Skeletal muscle tissue (tissue), 4 donors: ENCODE data around the gene MEX3C. TPM values are rescaled to one million over a fixed set of nuclear protein-coding genes. Genes with fewer than 3 reads are reported as not detected.

Experiments used
- H3K27ac ChIP-seq: one replicate; pipeline ENCODE4 v1.7.0; 2013; ENCODE audit warnings: mild to moderate bottlenecking, low read depth, low read length, inconsistent platforms
- H3K27me3 ChIP-seq, 3 donors: one replicate each; pipeline ENCODE4 v1.7.0; 2013; ENCODE audit warnings: low read length in 3 of 3; ENCODE audit not compliant: control insufficient read depth in 3 of 3, insufficient read depth in 3 of 3
- H3K36me3 ChIP-seq, 3 donors: one replicate each; pipeline ENCODE4 v1.7.0; 2013; ENCODE audit warnings: low read length in 3 of 3; ENCODE audit not compliant: control insufficient read depth in 3 of 3, insufficient read depth in 3 of 3
- H3K4me1 ChIP-seq, 3 donors: one replicate each; pipeline ENCODE4 v1.7.0; 2013; ENCODE audit warnings: low read length in 3 of 3, mild to moderate bottlenecking in 3 of 3; ENCODE audit not compliant: control insufficient read depth in 3 of 3, insufficient read depth in 3 of 3
- H3K4me3 ChIP-seq, 3 donors: one replicate each; pipeline ENCODE4 v1.7.0; 2013; ENCODE audit warnings: low read length in 3 of 3
- H3K9ac ChIP-seq, 3 donors: one replicate each; pipeline ENCODE4 v1.7.0; 2013; ENCODE audit warnings: low read length in 3 of 3, mild to moderate bottlenecking in 3 of 3, moderate library complexity in 2 of 3, low read depth in 1 of 3
- H3K9me3 ChIP-seq, 3 donors: one replicate each; pipeline ENCODE4 v1.7.0; 2013; ENCODE audit warnings: low read length in 3 of 3; ENCODE audit not compliant: control insufficient read depth in 3 of 3
- total RNA-seq: library from RNA; depleted of rRNA; stranded (reverse); fragments of >200 nt; gene quantifications from one replicate; pipeline ENCODE4 v1.2.3, GENCODE V29; 2014
- donor health status: Osteomylitis.

The MEX3C gene
- total RNA-seq, result 37.6 TPM

GRCh38 chr18:51197661-51198424 is at the start of gene MEX3C:
TSS of gene MEX3C (minus strand) at chr18:51197681. CDS start at chr18:51197320, 361 bp downstream.
- Histone ChIP-seq H3K9me3 (no peaks in the 10 kb centered on the region), H3K9ac (peak within 1 kb of the TSS; percentile 89 to 93 (median 92)), H3K27ac (peak within 1 kb of the TSS; percentile 90), H3K27me3 (no peaks in the 10 kb centered on the region), H3K36me3 (no peaks in the 10 kb centered on the region), H3K4me3 (peak within 1 kb of the TSS; percentile 93 to 97 (median 95)), H3K4me1 (peaks cover 19 to 27% (median 24%) of the 10 kb centered on the region in 3 donors)

DNA sequence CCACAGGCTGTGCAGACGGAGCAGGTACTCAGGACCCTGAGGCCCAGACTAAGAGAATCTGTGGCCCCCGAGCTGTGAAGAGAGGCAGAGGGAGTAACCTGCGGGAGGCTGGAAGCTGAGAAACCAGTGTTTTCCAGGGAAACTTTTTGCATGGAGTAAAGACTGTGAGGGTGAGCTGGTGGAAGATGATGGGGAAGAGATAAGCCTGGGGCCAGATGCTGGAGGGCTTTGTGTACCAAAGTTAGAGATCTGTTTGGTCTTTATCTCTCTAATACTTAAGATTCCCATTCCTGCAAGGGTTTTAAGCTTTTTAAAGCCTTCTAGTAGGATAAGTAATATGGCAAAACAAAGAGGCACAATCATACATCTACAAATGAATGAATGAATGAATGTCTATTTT is 43.7 kb upstream of the MEX3C start:
- H3K9me3 ChIP-seq, result no peaks in the 10 kb centered on the region
- H3K36me3 ChIP-seq, result no peaks in the 10 kb centered on the region
- H3K9ac ChIP-seq, result no peak overlapping the region
- H3K4me1 ChIP-seq, result no peaks in the 10 kb centered on the region
- no peak overlapping the region for H3K27ac ChIP-seq
- H3K27me3 ChIP-seq, result no peaks in the 10 kb centered on the region
- no peak overlapping the region for H3K4me3 ChIP-seq

DNA sequence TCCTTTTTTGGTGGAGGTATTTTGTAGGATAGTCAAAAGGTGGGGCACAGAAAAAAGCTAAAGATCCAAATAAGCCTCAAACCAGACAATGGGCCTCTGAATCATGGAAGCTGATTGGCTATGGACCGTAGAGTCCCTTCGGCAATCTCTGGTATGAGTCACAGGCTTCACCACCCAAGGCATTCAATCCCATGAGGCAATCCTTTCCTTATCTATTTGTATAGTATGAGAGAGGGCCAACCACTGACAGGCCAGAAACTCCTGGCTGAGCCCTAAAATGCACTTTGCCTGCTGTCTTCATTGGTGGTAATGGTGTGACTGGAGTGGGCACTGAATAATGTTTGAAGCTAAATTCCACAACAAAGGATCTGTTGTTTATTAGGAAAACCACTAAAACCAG is 38.7 kb upstream of the MEX3C start:
- no peaks in the 10 kb centered on the region for H3K4me1 ChIP-seq
- H3K9ac ChIP-seq, result no peak overlapping the region
- H3K36me3 ChIP-seq, result no peaks in the 10 kb centered on the region
- no peak overlapping the region for H3K27ac ChIP-seq
- H3K9me3 ChIP-seq, result no peaks in the 10 kb centered on the region
- H3K4me3 ChIP-seq, result no peak overlapping the region
- no peaks in the 10 kb centered on the region for H3K27me3 ChIP-seq

DNA sequence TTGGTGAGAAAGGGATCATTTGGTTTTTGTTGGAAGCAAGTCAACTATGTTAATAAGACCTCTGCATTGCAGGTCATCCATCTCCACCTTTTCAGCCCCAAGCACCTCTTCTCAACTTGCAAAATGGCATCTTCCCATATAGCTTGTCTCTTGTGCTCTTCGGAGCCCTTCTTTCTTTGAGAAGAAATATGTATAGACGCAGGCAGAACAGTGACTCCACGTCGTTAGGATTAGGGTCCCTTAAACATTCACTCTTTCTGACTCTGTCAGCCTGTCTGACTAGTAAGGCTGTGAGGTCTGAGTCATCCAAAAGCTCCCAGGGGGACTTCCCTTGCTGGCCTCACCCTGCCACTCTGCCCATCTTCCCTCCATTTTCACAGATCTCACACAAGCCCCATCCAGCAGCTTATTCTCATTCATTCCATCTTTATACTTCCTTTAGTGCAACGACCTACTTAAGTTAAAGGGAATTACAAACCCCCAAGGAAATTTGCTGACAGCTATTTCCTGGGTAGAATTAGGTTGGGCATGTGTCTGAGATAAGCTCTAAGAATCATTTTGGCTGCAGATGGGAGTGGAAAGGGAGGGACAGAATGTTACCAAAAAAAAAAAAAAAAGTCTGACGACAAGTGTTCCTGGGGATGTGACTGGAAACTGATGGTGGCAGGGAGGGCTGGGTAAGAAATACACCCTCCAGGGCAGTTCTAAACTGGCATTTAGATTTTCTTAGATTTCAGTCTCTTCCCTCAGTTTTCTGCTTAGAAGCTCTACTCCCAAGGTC is 37.7 kb upstream of the MEX3C start:
- H3K9me3 ChIP-seq, result no peaks in the 10 kb centered on the region
- H3K27ac ChIP-seq, result no peak overlapping the region
- H3K4me3 ChIP-seq, result no peak overlapping the region
- no peaks in the 10 kb centered on the region for H3K27me3 ChIP-seq
- no peaks in the 10 kb centered on the region for H3K4me1 ChIP-seq
- no peak overlapping the region for H3K9ac ChIP-seq
- no peaks in the 10 kb centered on the region for H3K36me3 ChIP-seq

DNA sequence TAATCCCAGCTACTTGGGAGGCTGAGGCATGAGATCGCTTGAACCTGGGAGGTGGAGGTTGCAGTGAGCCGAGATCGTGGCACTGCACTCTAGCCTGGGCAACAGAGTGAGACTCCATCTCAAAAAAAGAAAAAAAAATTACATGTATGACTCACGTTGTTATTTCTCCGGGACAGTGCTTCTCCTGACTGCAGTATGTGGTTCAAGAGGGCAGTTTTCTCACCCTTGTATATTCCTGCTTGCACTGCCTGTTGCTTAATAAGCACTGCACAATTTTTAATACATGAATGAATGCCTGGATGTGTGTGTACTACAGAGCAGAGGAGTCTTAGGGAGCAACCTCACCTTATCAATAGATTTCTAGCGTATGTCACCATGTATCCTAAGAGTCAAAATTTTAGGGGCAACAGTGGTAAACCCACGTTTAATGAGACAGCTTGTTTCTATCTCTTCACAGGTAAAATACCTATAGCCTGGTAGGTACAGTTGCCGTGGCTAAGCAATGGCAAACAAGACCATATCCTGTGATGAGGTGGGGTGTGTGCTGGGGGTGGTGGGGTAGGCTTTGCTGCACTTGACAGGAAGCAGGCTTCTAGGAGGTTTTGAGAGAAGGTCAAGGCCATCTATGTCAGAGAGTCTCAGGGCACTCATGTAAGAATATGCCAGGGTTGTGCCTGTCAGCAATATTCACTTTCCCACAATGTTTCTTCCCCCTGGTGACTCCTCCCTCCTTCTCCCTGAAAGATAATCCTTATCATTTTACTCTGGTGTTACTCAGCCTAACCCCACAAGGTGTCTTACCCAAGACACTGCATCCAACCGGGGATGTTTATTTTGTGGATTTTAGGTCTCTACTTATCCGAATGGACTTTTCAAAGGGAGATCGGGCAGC is 36.9 kb upstream of the MEX3C start:
- Histone ChIP-seq H3K9ac (no peak overlapping the region), H3K4me1 (no peaks in the 10 kb centered on the region), H3K27ac (no peak overlapping the region), H3K36me3 (no peaks in the 10 kb centered on the region), H3K9me3 (no peaks in the 10 kb centered on the region), H3K27me3 (no peaks in the 10 kb centered on the region), H3K4me3 (no peak overlapping the region)

- Histone ChIP-seq H3K9ac (no peak overlapping the region), H3K27me3 (no peaks in the 10 kb centered on the region), H3K27ac (no peak overlapping the region), H3K36me3 (no peaks in the 10 kb centered on the region), H3K4me1 (no peaks in the 10 kb centered on the region), H3K9me3 (no peaks in the 10 kb centered on the region), H3K4me3 (no peak overlapping the region)
Observed at GRCh38 chr18:51229328-51229727, 31.8 kb upstream of the MEX3C start.

- Histone ChIP-seq H3K4me1 (no peaks in the 10 kb centered on the region), H3K4me3 (no peak overlapping the region), H3K27ac (no peak overlapping the region), H3K9me3 (no peaks in the 10 kb centered on the region), H3K27me3 (no peaks in the 10 kb centered on the region), H3K36me3 (no peaks in the 10 kb centered on the region), H3K9ac (no peak overlapping the region)
Observed at GRCh38 chr18:51227660-51228059, 30.2 kb upstream of the MEX3C start.

- H3K4me1 ChIP-seq, result no peaks in the 10 kb centered on the region
Observed at GRCh38 chr18:51226587-51227350, 29.3 kb upstream of the MEX3C start.

GRCh38 chr18:51226068-51226467 is 28.6 kb upstream of the MEX3C start:
- no peaks in the 10 kb centered on the region for H3K9me3 ChIP-seq
- no peak overlapping the region for H3K4me3 ChIP-seq
- no peaks in the 10 kb centered on the region for H3K36me3 ChIP-seq
- H3K27me3 ChIP-seq, result no peaks in the 10 kb centered on the region
- H3K9ac ChIP-seq, result no peak overlapping the region
- H3K27ac ChIP-seq, result no peak overlapping the region
- H3K4me1 ChIP-seq, result no peaks in the 10 kb centered on the region

More at GRCh38 chr18:51226587-51227350, 29.3 kb upstream of the MEX3C start:
- no peak overlapping the region for H3K27ac ChIP-seq
- H3K36me3 ChIP-seq, result no peaks in the 10 kb centered on the region
- H3K4me3 ChIP-seq, result no peak overlapping the region
- H3K9ac ChIP-seq, result no peak overlapping the region
- H3K9me3 ChIP-seq, result no peaks in the 10 kb centered on the region
- H3K27me3 ChIP-seq, result no peaks in the 10 kb centered on the region
